Colonic mucosa (tissue), 4 donors: ENCODE data around the gene MT1M. TPM values are rescaled to one million over a fixed set of nuclear protein-coding genes. Genes with fewer than 3 reads are reported as not detected.

ENCODE experiments used
- DNase-seq: peaks from one replicate; pipeline ENCODE4 v3.0.0-alpha.2; 2020
- H3K27ac ChIP-seq: fragments of 200-600 bp; one replicate; pipeline ENCODE4 v1.8.0; 2021
- H3K27me3 ChIP-seq: fragments of 200-600 bp; one replicate; pipeline ENCODE4 v1.8.0; 2021
- H3K36me3 ChIP-seq: fragments of 200-600 bp; one replicate; pipeline ENCODE4 v1.8.0; 2021
- H3K4me1 ChIP-seq: fragments of 200-600 bp; one replicate; pipeline ENCODE4 v1.8.0; 2021; ENCODE audit warnings: mild to moderate bottlenecking
- H3K4me3 ChIP-seq: fragments of 200-600 bp; one replicate; pipeline ENCODE4 v1.8.0; 2021
- H3K9ac ChIP-seq, 2 donors: one replicate each; pipeline ENCODE4 v1.7.0; 2013; ENCODE audit warnings: control low read depth in 2 of 2, low read depth in 2 of 2, low read length in 2 of 2
- H3K9me3 ChIP-seq: fragments of 200-600 bp; one replicate; pipeline ENCODE4 v1.8.0; 2021
- CTCF ChIP-seq: fragments of 200-600 bp; IDR thresholded peaks from one replicate; pipeline ENCODE4 v1.8.0; 2022; ENCODE audit warnings: antibody characterized with exemption, mild to moderate bottlenecking
- intact Hi-C: fragments of 100-400 bp; cut with DNase I; formaldehyde crosslinking; loops from one replicate; pipeline ENCODE4 v1.14.1; 2022
- total RNA-seq, 2 donors: library from RNA; stranded (reverse); fragmentation: NEBNext Ultra II Directional in 1 of 2; extraction: Animal tissue kit (Norgen Biotek cat#: 25700) in 1 of 2; gene quantifications; one replicate each; pipeline ENCODE4 v1.2.1, GENCODE V29; 2021
- donor health status: healthy.
- donor health status: DM: no; HTN: no; CAD: no.
- donor health status: DM: no; HTN: no; CAD: no.

The MT1M gene
- total RNA-seq, 2 donors from 2014 or later = 19.0 to 21.2 TPM

GRCh38 chr16:56679818-56680217 lies 47.4 kb downstream of the MT1M start:
- TF ChIP-seq CTCF = no peak
- H3K4me1 ChIP-seq = peaks cover 9% of the 10 kb centered on the region
- no peak overlapping the region for H3K9ac ChIP-seq
- no peaks in the 10 kb centered on the region for H3K9me3 ChIP-seq
- no peaks in the 10 kb centered on the region for H3K36me3 ChIP-seq
- intact Hi-C loops = no loop called here
- no peak overlapping the region for H3K27ac ChIP-seq
- no peak for DNase-seq
- no peak overlapping the region for H3K4me3 ChIP-seq
- H3K27me3 ChIP-seq = peaks cover 6% of the 10 kb centered on the region

- no peaks in the 10 kb centered on the region for H3K27me3 ChIP-seq
- peak within 1 kb of the TSS; percentile 82 to 94 for H3K9ac ChIP-seq
- intact Hi-C loops = no loop called here
- H3K36me3 ChIP-seq = no peaks in the 10 kb centered on the region
- peak; percentile 93 for DNase-seq
- no peaks in the 10 kb centered on the region for H3K9me3 ChIP-seq
- TF ChIP-seq CTCF = no peak
- H3K4me3 ChIP-seq = peak within 1 kb of the TSS; percentile 36
- H3K4me1 ChIP-seq = peaks cover 9% of the 10 kb centered on the region
- H3K27ac ChIP-seq = peak within 1 kb of the TSS; percentile 49
Observed at GRCh38 chr16:56681939-56682702, 49.7 kb downstream of the MT1M start, which contains the start of gene MT1X. MT1X (plus strand) TSS chr16:56682470; CDS start chr16:56682541, 71 bp downstream.

GRCh38 chr16:56682703-56683397 lies 50.4 kb downstream of the MT1M start:
- intact Hi-C loops = no loop called here
- Histone ChIP-seq H3K4me1 (peaks cover 9% of the 10 kb centered on the region), H3K27me3 (no peaks in the 10 kb centered on the region), H3K4me3 (peak overlapping the region; percentile 36), H3K9me3 (no peaks in the 10 kb centered on the region), H3K27ac (peak overlapping the region; percentile 49), H3K9ac (peak overlapping the region; percentile 68 to 94), H3K36me3 (no peaks in the 10 kb centered on the region)
- no peak for DNase-seq
- TF ChIP-seq CTCF = no peak

Other genes with a start within 250 kb of the MT1M start
- gene AMFR, start 207.1 kb upstream of the MT1M start, total RNA-seq = 10 to 100 TPM; 68.7 to 92.4 TPM
- gene NUDT21, start 181.3 kb upstream of the MT1M start, total RNA-seq = 100 to 1,000 TPM in 1 of 2 donors, 10 to 100 TPM in 1; 92.4 to 135 TPM
- 10 to 100 TPM; 20.3 to 33.0 TPM for gene OGFOD1, start 181.1 kb upstream of the MT1M start, total RNA-seq
- gene BBS2, start 112.6 kb upstream of the MT1M start, total RNA-seq = 10 to 100 TPM; 22.5 to 32.1 TPM
- gene MT4, start 67.6 kb upstream of the MT1M start, total RNA-seq = not detected
- 1 to 10 TPM; 3.6 to 4.0 TPM for gene MT3, start 43.1 kb upstream of the MT1M start, total RNA-seq
- gene MT2A, start 24.1 kb upstream of the MT1M start, total RNA-seq = 100 to 1,000 TPM; 239 to 320 TPM
- gene MT1E, start 6.9 kb upstream of the MT1M start, total RNA-seq = 100 to 1,000 TPM; 251 to 359 TPM
- gene MT1A, start 6.0 kb downstream of the MT1M start, total RNA-seq = 10 to 100 TPM in 1 of 2 donors, 1 to 10 TPM in 1; 5.5 to 10.2 TPM
- not detected for gene MT1B, start 19.2 kb downstream of the MT1M start, total RNA-seq
- 10 to 100 TPM; 35.5 to 40.0 TPM for gene MT1F, start 25.3 kb downstream of the MT1M start, total RNA-seq
- 100 to 1,000 TPM; 243 to 995 TPM for gene MT1G, start 35.4 kb downstream of the MT1M start, total RNA-seq
- gene MT1H, start 37.2 kb downstream of the MT1M start, total RNA-seq = 100 to 1,000 TPM in 1 of 2 donors, 10 to 100 TPM in 1; 43.8 to 180 TPM
- gene MT1X, start 49.8 kb downstream of the MT1M start, total RNA-seq = 100 to 1,000 TPM; 112 to 149 TPM
- 10 to 100 TPM; 33.0 to 79.2 TPM for gene NUP93, start 97.5 kb downstream of the MT1M start, total RNA-seq
- gene SLC12A3, start 232.5 kb downstream of the MT1M start, total RNA-seq = not detected